Measurements from ENCODE around the gene NPY4R.
"Not testable (repeated sequence)": the region's sequence is repeated elsewhere in the genome, so short reads cannot be mapped to it uniquely, and the experiment has no call there.

GRCh38 chr10:46512002-46512401 is 46.2 kb upstream of the NPY4R start:
- not testable (repeated sequence) for TF ChIP-seq CTCF (conservative IDR thresholded peaks at IDR 0.05 in 1 of 2, IDR thresholded peaks at IDR 0.05 in 1 of 2; ENCODE audit: low read depth in 1 of 2, low read length in 2 of 2); EZH2 (IDR thresholded peaks at IDR 0.05; ENCODE audit: low read length, missing control alignments)

Data from fibroblast of lung (primary cell).